BLaER1 treated with 17β-estradiol and CSF1 and Interleukin-3, amounts not matched to agents 10 nM and 100 nM (cell line): Measurements from ENCODE around the gene ATOX1.
"Not testable (repeated sequence)": the region's sequence is repeated elsewhere in the genome, so short reads cannot be mapped to it uniquely, and the experiment has no call there.

Experiments
- H3K27ac ChIP-seq, 11 experiments: shearing (Covaris generic); formaldehyde crosslinking; 2 replicates each; pipeline ENCODE4 v1.8.1; 2022
- H3K27me3 ChIP-seq, 11 experiments: shearing (Covaris generic); formaldehyde crosslinking; 2 replicates each; pipeline ENCODE4 v1.8.1; 2022
- H3K36me3 ChIP-seq, 11 experiments: shearing (Covaris generic); formaldehyde crosslinking; 2 replicates each; pipeline ENCODE4 v1.8.1; 2022
- H3K4me1 ChIP-seq, 10 experiments: shearing (Covaris generic); formaldehyde crosslinking; 2 replicates each; pipeline ENCODE4 v1.8.1; 2022
- H3K4me2 ChIP-seq, 11 experiments: shearing (Covaris generic); formaldehyde crosslinking; 2 replicates each; pipeline ENCODE4 v1.8.1; 2022
- H3K4me3 ChIP-seq, 10 experiments: shearing (Covaris generic); formaldehyde crosslinking; 2 replicates each; pipeline ENCODE4 v1.8.1; 2022
- H3K9ac ChIP-seq, 11 experiments: shearing (Covaris generic); formaldehyde crosslinking; 2 replicates each; pipeline ENCODE4 v1.8.1; 2022
- H3K9me3 ChIP-seq, 11 experiments: shearing (Covaris generic); formaldehyde crosslinking; replicated peaks in 1 of 11; 2 replicates each; pipeline ENCODE4 v1.8.1; 2022
- H4K20me1 ChIP-seq, 11 experiments: shearing (Covaris generic); formaldehyde crosslinking; 2 replicates each; pipeline ENCODE4 v1.8.1; 2022
- Cebpa-rat ChIP-seq, 11 experiments: shearing (Covaris generic); IDR thresholded peaks; 2 replicates each; pipeline ENCODE4 v1.8.1; 2022

Gene ATOX1

DNA sequence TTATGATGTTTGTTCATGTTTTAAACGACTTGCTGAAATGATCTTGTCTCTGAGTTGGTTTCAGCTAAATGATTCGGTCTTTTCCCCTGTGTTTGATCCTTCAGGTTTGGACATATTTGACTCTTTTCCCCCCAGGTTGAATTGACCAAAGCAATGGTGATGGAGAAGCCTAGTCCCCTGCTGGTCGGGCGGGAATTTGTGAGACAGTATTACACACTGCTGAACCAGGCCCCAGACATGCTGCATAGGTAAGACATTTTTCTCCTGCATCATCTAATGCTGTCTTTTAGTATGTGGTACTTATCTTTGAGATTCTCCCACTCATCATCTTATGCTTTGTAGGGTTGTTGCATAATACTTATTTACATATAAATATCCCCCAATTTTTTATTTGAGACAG, 28.0 kb upstream of the ATOX1 start:
- Histone ChIP-seq H3K4me1 (peaks cover 16 to 39% (median 26%) of the 10 kb centered on the region in 10 experiments; a peak in 18 of 20 replicates), H3K9ac (no peak overlapping the region), H3K9me3 (no peaks in the 10 kb centered on the region), H3K36me3 (peaks cover 52 to 72% (median 60%) of the 10 kb centered on the region in 11 experiments), H3K4me3 (no peak overlapping the region), H3K27ac (no peak overlapping the region), H3K4me2 (no peak overlapping the region), H3K27me3 (no peaks in the 10 kb centered on the region), H4K20me1 (peaks cover 77 to 100% (median 100%) of the 10 kb centered on the region in 11 experiments)
- no peak for TF ChIP-seq Cebpa-rat (IDR thresholded peaks at IDR 0.05)

DNA sequence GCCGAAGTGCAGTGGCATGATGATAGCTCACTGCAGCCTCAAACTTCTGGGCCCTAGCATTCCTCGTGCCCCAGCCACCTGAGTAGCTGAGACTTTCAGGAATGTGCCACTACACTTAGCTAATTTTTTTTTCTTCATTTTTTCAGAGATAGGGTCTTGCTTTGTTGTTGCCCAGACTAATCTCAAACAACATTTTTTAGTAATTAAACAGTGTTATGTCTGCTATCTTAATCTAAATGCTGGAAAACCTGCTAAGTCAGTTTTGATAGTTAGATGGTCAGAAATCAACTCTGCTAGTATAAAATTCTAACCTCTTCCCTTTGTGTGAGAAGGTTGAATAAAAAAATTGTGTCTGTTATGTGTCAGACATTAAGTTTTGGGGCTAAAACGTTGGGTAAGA, 25.7 kb upstream of the ATOX1 start:
- Histone ChIP-seq H4K20me1 (peaks cover 90 to 100% (median 100%) of the 10 kb centered on the region in 11 experiments), H3K4me3 (no peak overlapping the region), H3K27ac (peak overlapping the region in 1 of 11 experiments; percentile 14; a peak in 1 of 22 replicates), H3K36me3 (peaks cover 36 to 68% (median 42%) of the 10 kb centered on the region in 11 experiments), H3K4me1 (peaks cover 21 to 61% (median 44%) of the 10 kb centered on the region in 10 experiments; a peak in 18 of 20 replicates), H3K27me3 (no peaks in the 10 kb centered on the region), H3K9ac (peak overlapping the region in 2 of 11 experiments; percentile 33 to 57; a peak in 3 of 22 replicates), H3K4me2 (peak overlapping the region in 10 of 11 experiments; percentile 3 to 67 (median 38); a peak in 15 of 22 replicates), H3K9me3 (no peaks in the 10 kb centered on the region)
- no peak for TF ChIP-seq Cebpa-rat (IDR thresholded peaks at IDR 0.05)

GRCh38 chr5:151783664-151784063, 25.2 kb upstream of the ATOX1 start:
- Histone ChIP-seq H4K20me1 (peaks cover 90 to 100% (median 100%) of the 10 kb centered on the region in 11 experiments), H3K4me2 (peak overlapping the region; percentile 3 to 67 (median 39); a peak in 18 of 22 replicates), H3K36me3 (peaks cover 36 to 68% (median 41%) of the 10 kb centered on the region in 11 experiments), H3K27ac (peak overlapping the region in 2 of 11 experiments; percentile 7 to 13; a peak in 3 of 22 replicates), H3K4me1 (peaks cover 21 to 66% (median 48%) of the 10 kb centered on the region in 10 experiments; a peak in 18 of 20 replicates), H3K9ac (peak overlapping the region in 2 of 11 experiments; percentile 33 to 57; a peak in 2 of 22 replicates)
- not testable (repeated sequence) for H3K27me3 ChIP-seq, H3K9me3 ChIP-seq, H3K4me3 ChIP-seq

GRCh38 chr5:151781201-151781600, 22.8 kb upstream of the ATOX1 start:
- H3K4me1 ChIP-seq, result peaks cover 21 to 87% (median 53%) of the 10 kb centered on the region in 10 experiments; a peak in 19 of 20 replicates
- peak overlapping the region in 3 of 11 experiments; percentile 7 to 19 (median 18); a peak in 3 of 22 replicates for H3K4me2 ChIP-seq
- TF ChIP-seq Cebpa-rat (IDR thresholded peaks at IDR 0.05), result no peak

GRCh38 chr5:151780348-151780747, 21.9 kb upstream of the ATOX1 start:
- peaks cover 25 to 65% (median 44%) of the 10 kb centered on the region in 11 experiments for H3K36me3 ChIP-seq
- peaks cover 95 to 100% (median 100%) of the 10 kb centered on the region in 11 experiments for H4K20me1 ChIP-seq
- peaks cover 23 to 93% (median 59%) of the 10 kb centered on the region in 10 experiments for H3K4me1 ChIP-seq
- H3K27me3 ChIP-seq, result no peaks in the 10 kb centered on the region
- no peak overlapping the region for H3K4me3 ChIP-seq
- no peak for TF ChIP-seq Cebpa-rat (IDR thresholded peaks at IDR 0.05)
- H3K4me2 ChIP-seq, result peak overlapping the region in 10 of 11 experiments; percentile 3 to 32 (median 14); a peak in 8 of 22 replicates
- H3K9ac ChIP-seq, result no peak overlapping the region
- H3K27ac ChIP-seq, result no peak overlapping the region
- H3K9me3 ChIP-seq, result no peaks in the 10 kb centered on the region; a peak in 1 of 22 replicates

More at GRCh38 chr5:151781201-151781600, 22.8 kb upstream of the ATOX1 start:
- Histone ChIP-seq H3K9me3 (no peaks in the 10 kb centered on the region; a peak in 1 of 22 replicates), H3K27ac (no peak overlapping the region), H4K20me1 (peaks cover 95 to 100% (median 100%) of the 10 kb centered on the region in 11 experiments), H3K4me3 (no peak overlapping the region), H3K9ac (no peak overlapping the region), H3K27me3 (no peaks in the 10 kb centered on the region), H3K36me3 (peaks cover 31 to 68% (median 41%) of the 10 kb centered on the region in 11 experiments)

DNA sequence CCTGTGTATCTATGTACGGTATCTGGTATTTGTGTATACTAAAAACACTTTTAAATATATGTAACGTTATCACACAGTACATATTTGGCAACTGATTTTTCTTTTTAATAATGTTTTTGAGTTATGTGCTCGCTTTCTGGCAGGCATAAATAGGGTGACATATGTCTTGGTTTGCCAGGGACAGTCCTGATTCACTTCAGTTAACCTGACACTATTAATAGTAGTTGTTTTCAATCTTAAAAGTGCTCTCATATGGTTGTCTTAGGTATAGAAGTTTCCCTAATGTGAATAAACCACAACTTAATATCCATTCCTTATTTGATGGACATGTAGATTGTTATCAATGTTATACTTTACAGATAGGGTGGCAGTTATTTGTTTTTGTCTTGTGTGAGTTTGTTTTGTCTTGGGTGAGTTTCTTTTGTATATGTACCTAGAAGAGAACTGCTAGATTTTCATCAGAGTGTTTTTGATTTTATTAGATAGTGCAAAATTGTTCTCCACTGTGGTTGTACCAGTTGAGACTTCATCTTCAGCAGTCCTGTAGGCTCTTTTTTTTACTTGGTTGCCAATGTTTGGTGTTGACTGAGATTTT, 21.2 kb upstream of the ATOX1 start:
- no peak for TF ChIP-seq Cebpa-rat (IDR thresholded peaks at IDR 0.05)
- Histone ChIP-seq H3K27ac (no peak overlapping the region), H4K20me1 (peaks cover 95 to 100% (median 100%) of the 10 kb centered on the region in 11 experiments), H3K9me3 (no peaks in the 10 kb centered on the region; a peak in 1 of 22 replicates), H3K27me3 (no peaks in the 10 kb centered on the region), H3K4me2 (peak overlapping the region in 5 of 11 experiments; percentile 1 to 32 (median 19); a peak in 6 of 22 replicates), H3K4me1 (peaks cover 30 to 93% (median 62%) of the 10 kb centered on the region in 10 experiments), H3K36me3 (peaks cover 25 to 71% (median 51%) of the 10 kb centered on the region in 11 experiments), H3K9ac (no peak overlapping the region), H3K4me3 (no peak overlapping the region)

- Histone ChIP-seq H3K4me1 (peaks cover 17 to 67% (median 44%) of the 10 kb centered on the region in 10 experiments), H4K20me1 (peaks cover 80 to 82% (median 81%) of the 10 kb centered on the region in 11 experiments), H3K27ac (no peak overlapping the region; a peak in 1 of 22 replicates), H3K36me3 (peaks cover 25 to 61% (median 42%) of the 10 kb centered on the region in 11 experiments), H3K4me3 (peak overlapping the region; percentile 85 to 98 (median 94); a peak in 15 of 20 replicates), H3K4me2 (peak overlapping the region; percentile 73 to 94 (median 87)), H3K9me3 (no peaks in the 10 kb centered on the region; a peak in 1 of 22 replicates), H3K27me3 (no peaks in the 10 kb centered on the region), H3K9ac (peak overlapping the region in 8 of 11 experiments; percentile 93 to 99 (median 96); a peak in 12 of 22 replicates)
- TF ChIP-seq Cebpa-rat (IDR thresholded peaks at IDR 0.05), result no peak
Observed at GRCh38 chr5:151775025-151775606, 16.7 kb upstream of the ATOX1 start.

- H3K9me3 ChIP-seq, result no peaks in the 10 kb centered on the region; a peak in 1 of 22 replicates
- H3K4me3 ChIP-seq, result peak overlapping the region; percentile 85 to 98 (median 94)
- H3K4me2 ChIP-seq, result peak overlapping the region; percentile 73 to 94 (median 87)
- peak overlapping the region in 5 of 11 experiments; percentile 2 to 97 (median 94); a peak in 5 of 22 replicates for H3K27ac ChIP-seq
- peaks cover 28 to 67% (median 51%) of the 10 kb centered on the region in 10 experiments for H3K4me1 ChIP-seq
- H3K36me3 ChIP-seq, result peaks cover 20 to 50% (median 33%) of the 10 kb centered on the region in 11 experiments
- H3K27me3 ChIP-seq, result no peaks in the 10 kb centered on the region
- no peak for TF ChIP-seq Cebpa-rat (IDR thresholded peaks at IDR 0.05)
- H3K9ac ChIP-seq, result peak overlapping the region; percentile 93 to 99 (median 95)
- H4K20me1 ChIP-seq, result peaks cover 68 to 70% (median 69%) of the 10 kb centered on the region in 11 experiments
Observed at GRCh38 chr5:151773951-151774350, 15.5 kb upstream of the ATOX1 start.
